Smooth muscle cell (in vitro differentiated cells): ENCODE results near the gene CELA2A. TPM values are rescaled to one million over a fixed set of nuclear protein-coding genes. Genes with fewer than 3 reads are reported as not detected.

ENCODE experiments used
- DNase-seq: peaks from one replicate; lab custom pipeline; 2025; ENCODE audit not compliant: unreplicated experiment; lab: John Stamatoyannopoulos, UW
- H2AFZ ChIP-seq: fragments of 200-600 bp; sonication (generic); 2 replicates; pipeline ENCODE4 v1.6.0; 2016; ENCODE audit warnings: antibody characterized with exemption, low read depth, mild to moderate bottlenecking
- H3F3A ChIP-seq: fragments of 200-600 bp; sonication (generic); 2 replicates; pipeline ENCODE4 v1.6.0; 2017; ENCODE audit warnings: antibody characterized with exemption, low read depth
- H3K27ac ChIP-seq: fragments of 200-600 bp; sonication (generic); 2 replicates; pipeline ENCODE4 v1.5.1; 2016; ENCODE audit warnings: low read depth, mild to moderate bottlenecking
- H3K27me3 ChIP-seq: fragments of 200-600 bp; sonication (generic); 2 replicates; pipeline ENCODE4 v1.6.1; 2016; ENCODE audit warnings: low read depth, mild to moderate bottlenecking
- H3K36me3 ChIP-seq: fragments of 200-600 bp; sonication (generic); 2 replicates; pipeline ENCODE4 v1.5.1; 2016; ENCODE audit warnings: low read depth
- H3K4me1 ChIP-seq: fragments of 200-600 bp; sonication (generic); 2 replicates; pipeline ENCODE4 v1.5.1; 2016; ENCODE audit warnings: low read depth
- H3K4me2 ChIP-seq: fragments of 200-600 bp; sonication (generic); 2 replicates; pipeline ENCODE4 v1.6.0; 2016; ENCODE audit warnings: mild to moderate bottlenecking
- H3K4me3 ChIP-seq: fragments of 200-600 bp; sonication (generic); 2 replicates; pipeline ENCODE4 v1.5.1; 2016; ENCODE audit warnings: mild to moderate bottlenecking
- H3K79me2 ChIP-seq: fragments of 200-600 bp; sonication (generic); 2 replicates; pipeline ENCODE4 v1.6.0; 2016; ENCODE audit warnings: low read depth, mild to moderate bottlenecking
- H3K9ac ChIP-seq: fragments of 200-600 bp; sonication (generic); 2 replicates; pipeline ENCODE4 v1.6.0; 2016; ENCODE audit warnings: low read depth
- H3K9me3 ChIP-seq: fragments of 200-600 bp; sonication (generic); replicated peaks from 2 replicates; pipeline ENCODE4 v1.5.1; 2016; ENCODE audit warnings: low read depth
- H4K20me1 ChIP-seq: fragments of 200-600 bp; sonication (generic); 2 replicates; pipeline ENCODE4 v1.6.0; 2016; ENCODE audit warnings: low read depth
- WGBS: methylation state at CpG from one replicate; pipeline ENCODE4 v1.1.7; 2016; ENCODE audit warnings: low lambda C conversion rate; 5-methylcytosine and 5-hydroxymethylcytosine counted together
- polyA plus RNA-seq: library from polyadenylated mRNA; unstranded; fragments of >200 nt; fragmentation: Nextera tagmentation; extraction: Ambion mirVana; gene quantifications from 2 replicates; pipeline ENCODE4 v1.2.1, GENCODE V29; 2016
- total RNA-seq: library from RNA; depleted of rRNA; stranded (reverse); fragments of >200 nt; gene quantifications from 2 replicates; pipeline ENCODE4 v1.2.3, GENCODE V29; 2014
- TF ChIP-seq, protein P1 (sequence below): fragments of 200-600 bp; sonication (generic); IDR thresholded peaks from 2 replicates; pipeline ENCODE4 v1.5.1; 2017; ENCODE audit warnings: borderline replicate concordance, mild to moderate bottlenecking, antibody characterized with exemption; ENCODE audit not compliant: insufficient read depth, poor library complexity, severe bottlenecking

CELA2A gene
- total and polyA plus RNA-seq, 2 experiments from 2014 or later, result 2.6 TPM; not detected in 1

DNA sequence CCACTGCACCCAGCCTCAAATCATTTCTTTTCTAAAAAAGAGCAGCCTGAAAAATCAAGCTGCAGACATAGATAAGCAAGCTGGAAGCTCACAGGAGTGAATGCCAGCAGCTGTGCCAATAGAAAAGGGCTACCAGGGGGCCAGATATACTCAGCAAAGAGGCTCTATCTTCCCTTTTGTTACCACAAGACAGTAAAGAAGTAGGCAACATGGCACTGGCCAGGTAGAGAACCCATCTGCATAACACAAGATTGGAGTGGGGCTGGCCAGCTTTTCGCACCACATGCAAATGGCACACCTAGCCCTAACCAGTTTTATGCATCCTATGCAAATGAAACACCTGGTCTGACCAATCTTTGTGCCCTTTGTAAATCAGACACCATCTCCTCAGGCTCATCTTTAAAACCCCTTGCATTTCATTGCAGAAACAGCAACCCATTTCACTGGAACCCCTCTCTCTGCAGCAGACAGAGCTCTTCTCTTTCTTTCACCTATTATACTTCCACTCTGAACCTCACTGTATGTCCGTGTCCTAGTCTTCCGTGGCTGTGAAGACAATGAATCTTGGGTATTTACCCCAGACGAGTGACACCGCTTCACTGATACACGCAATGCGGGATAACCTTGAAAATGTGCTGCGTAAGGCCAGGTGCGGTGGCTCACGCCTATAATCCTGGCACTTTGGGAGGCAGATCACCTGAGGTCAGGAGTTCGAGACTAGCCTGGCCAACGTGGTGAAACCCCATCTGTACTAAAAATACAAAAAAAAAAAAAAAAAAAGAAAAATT lies 52.4 kb downstream of the CELA2A start:
- Histone ChIP-seq H3K4me2 (no peak overlapping the region), H3K36me3 (no peaks in the 10 kb centered on the region), H3K9ac (no peak overlapping the region), H3K27ac (no peak overlapping the region), H3F3A (no peaks in the 10 kb centered on the region), H4K20me1 (no peaks in the 10 kb centered on the region), H2AFZ (no peak overlapping the region), H3K9me3 (no peaks in the 10 kb centered on the region), H3K4me3 (no peak overlapping the region), H3K79me2 (no peaks in the 10 kb centered on the region), H3K27me3 (no peaks in the 10 kb centered on the region), H3K4me1 (no peaks in the 10 kb centered on the region)
- 76% methylated on average over 12 of the region's 12 CpGs for WGBS
- TF ChIP-seq, protein P1, sequence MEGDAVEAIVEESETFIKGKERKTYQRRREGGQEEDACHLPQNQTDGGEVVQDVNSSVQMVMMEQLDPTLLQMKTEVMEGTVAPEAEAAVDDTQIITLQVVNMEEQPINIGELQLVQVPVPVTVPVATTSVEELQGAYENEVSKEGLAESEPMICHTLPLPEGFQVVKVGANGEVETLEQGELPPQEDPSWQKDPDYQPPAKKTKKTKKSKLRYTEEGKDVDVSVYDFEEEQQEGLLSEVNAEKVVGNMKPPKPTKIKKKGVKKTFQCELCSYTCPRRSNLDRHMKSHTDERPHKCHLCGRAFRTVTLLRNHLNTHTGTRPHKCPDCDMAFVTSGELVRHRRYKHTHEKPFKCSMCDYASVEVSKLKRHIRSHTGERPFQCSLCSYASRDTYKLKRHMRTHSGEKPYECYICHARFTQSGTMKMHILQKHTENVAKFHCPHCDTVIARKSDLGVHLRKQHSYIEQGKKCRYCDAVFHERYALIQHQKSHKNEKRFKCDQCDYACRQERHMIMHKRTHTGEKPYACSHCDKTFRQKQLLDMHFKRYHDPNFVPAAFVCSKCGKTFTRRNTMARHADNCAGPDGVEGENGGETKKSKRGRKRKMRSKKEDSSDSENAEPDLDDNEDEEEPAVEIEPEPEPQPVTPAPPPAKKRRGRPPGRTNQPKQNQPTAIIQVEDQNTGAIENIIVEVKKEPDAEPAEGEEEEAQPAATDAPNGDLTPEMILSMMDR, result no peak
- no peak for DNase-seq

DNA sequence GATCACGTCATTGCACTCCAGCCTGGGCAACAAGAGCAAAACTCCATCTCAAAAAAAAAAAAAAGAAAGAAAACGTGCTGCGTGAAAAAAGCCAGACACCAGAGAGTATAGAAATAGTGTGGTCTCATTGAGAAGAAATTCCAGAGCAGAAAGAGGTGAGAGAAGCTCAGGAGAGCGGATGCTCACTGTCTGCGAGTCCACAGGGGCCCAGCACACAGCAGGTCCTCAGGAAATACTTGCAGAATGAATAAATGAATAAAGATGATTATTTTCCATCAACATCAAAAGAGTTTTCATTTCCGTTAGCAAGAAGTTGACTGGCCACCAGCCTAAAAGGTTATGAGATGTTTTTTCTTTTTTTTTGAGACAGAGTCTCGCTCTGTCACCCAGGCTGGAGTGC lies 53.1 kb downstream of the CELA2A start:
- Histone ChIP-seq H3F3A (no peaks in the 10 kb centered on the region), H3K4me1 (no peaks in the 10 kb centered on the region), H4K20me1 (no peaks in the 10 kb centered on the region), H3K27me3 (no peaks in the 10 kb centered on the region), H3K9me3 (no peaks in the 10 kb centered on the region), H3K36me3 (no peaks in the 10 kb centered on the region), H3K27ac (no peak overlapping the region), H3K4me3 (no peak overlapping the region), H3K4me2 (no peak overlapping the region), H3K79me2 (no peaks in the 10 kb centered on the region), H2AFZ (no peak overlapping the region), H3K9ac (no peak overlapping the region)
- TF ChIP-seq, protein P1, result no peak
- DNase-seq, result no peak
- 80% methylated on average over 7 of the region's 7 CpGs for WGBS

DNA sequence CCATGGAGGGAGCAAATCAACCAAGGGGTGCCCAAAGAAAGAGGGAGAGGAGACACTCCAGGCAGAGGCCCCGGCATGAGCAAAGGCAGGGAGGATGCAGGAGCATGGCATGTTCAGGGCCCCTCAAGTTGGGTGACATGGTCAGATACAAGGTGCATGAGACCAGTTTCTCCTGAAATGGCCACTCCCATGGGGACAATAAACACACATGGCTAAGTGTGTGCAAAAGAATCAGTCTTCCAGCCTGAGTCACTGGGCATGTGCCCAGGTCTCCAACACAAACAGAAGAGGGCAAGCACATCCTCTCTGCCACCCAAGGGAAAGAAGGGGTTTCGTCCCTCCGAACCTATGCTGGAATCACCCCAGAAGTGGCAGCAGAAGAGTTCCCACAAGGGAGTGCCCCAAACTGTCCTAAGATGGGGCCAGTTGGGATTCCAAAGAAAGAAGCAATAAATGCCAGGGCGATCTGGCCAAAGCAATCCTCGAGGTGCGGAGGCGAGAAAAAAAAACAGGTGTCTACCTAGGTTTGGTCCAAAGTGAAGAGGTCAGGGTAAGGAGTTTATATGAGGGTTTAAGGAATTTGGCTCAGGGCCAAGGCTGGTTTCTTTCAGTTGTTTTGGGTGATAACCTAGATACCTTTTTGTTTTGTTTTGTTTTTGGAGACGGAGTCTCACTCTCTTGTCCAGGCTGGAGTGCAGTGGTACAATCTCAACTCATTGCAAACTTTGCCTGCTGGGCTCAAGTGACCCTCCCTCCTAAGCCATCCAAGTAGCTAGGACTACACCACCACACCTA lies 54.3 kb downstream of the CELA2A start:
- WGBS, result 95% methylated on average over 8 of the region's 8 CpGs
- Histone ChIP-seq H3K9ac (no peak overlapping the region), H2AFZ (no peak overlapping the region), H4K20me1 (no peaks in the 10 kb centered on the region), H3K9me3 (no peaks in the 10 kb centered on the region), H3K4me2 (no peak overlapping the region), H3K36me3 (no peaks in the 10 kb centered on the region), H3K4me1 (no peaks in the 10 kb centered on the region), H3K4me3 (no peak overlapping the region), H3F3A (no peaks in the 10 kb centered on the region), H3K79me2 (no peaks in the 10 kb centered on the region), H3K27me3 (no peaks in the 10 kb centered on the region), H3K27ac (no peak overlapping the region)
- TF ChIP-seq, protein P1, result no peak
- no peak for DNase-seq
